ENCODE results near the gene HAUS3.

- TF ChIP-seq POLR2A (IDR thresholded peaks at IDR 0.05; ENCODE audit: low read depth, low read length) (no peak), POLR2AphosphoS5 (IDR thresholded peaks at IDR 0.05; ENCODE audit: low read depth, low read length) (no peak)
Measured at GRCh38 chr4:2287594-2287915, 45.6 kb upstream of the HAUS3 start.
